Dermis blood vessel endothelial cell (primary cell): ENCODE measurements around the gene PSMD5. TPM values are rescaled to one million over a fixed set of nuclear protein-coding genes. Genes with fewer than 3 reads are reported as not detected.

Source experiments
- DNase-seq: peaks from one replicate; pipeline ENCODE4 v3.0.0; 2010
- total RNA-seq: library from RNA; depleted of rRNA; stranded (reverse); fragments of >200 nt; gene quantifications from 2 replicates; pipeline ENCODE4 v1.2.3, GENCODE V29; 2014

The PSMD5 gene
- total RNA-seq, 1 donor from 2014 or later = 21.8 TPM

- DNase-seq = no peak
Measured at GRCh38 chr9:120801441-120801840, 41.3 kb downstream of the PSMD5 start.

- peak; percentile 94 for DNase-seq
Measured at GRCh38 chr9:120792898-120793765, 49.6 kb downstream of the PSMD5 start, which contains the start of gene FBXW2. FBXW2 (minus strand) TSS chr9:120793416; CDS start chr9:120788258, 5,158 bp downstream.

- DNase-seq = peak; percentile 44
Measured at GRCh38 chr9:120791161-120791560, 51.6 kb downstream of the PSMD5 start.

GRCh38 chr9:120787933-120788332 is 54.8 kb downstream of the PSMD5 start:
- DNase-seq = no peak

GRCh38 chr9:120783602-120784047 is 59.1 kb downstream of the PSMD5 start:
- no peak for DNase-seq

GRCh38 chr9:120781236-120781635 is 61.5 kb downstream of the PSMD5 start:
- DNase-seq = no peak

GRCh38 chr9:120780367-120780766 is 62.4 kb downstream of the PSMD5 start:
- no peak for DNase-seq

- no peak for DNase-seq
Measured at GRCh38 chr9:120779227-120779626, 63.5 kb downstream of the PSMD5 start.

- DNase-seq = no peak
Measured at GRCh38 chr9:120778758-120779157, 64.0 kb downstream of the PSMD5 start.

GRCh38 chr9:120777229-120777628 is 65.5 kb downstream of the PSMD5 start:
- no peak for DNase-seq

- DNase-seq = no peak
Measured at GRCh38 chr9:120776788-120777187, 65.9 kb downstream of the PSMD5 start.

- no peak for DNase-seq
Measured at GRCh38 chr9:120775859-120776258, 66.9 kb downstream of the PSMD5 start.

- no peak for DNase-seq
Measured at GRCh38 chr9:120774719-120775118, 68.0 kb downstream of the PSMD5 start.

- DNase-seq = no peak
Measured at GRCh38 chr9:120773256-120773655, 69.5 kb downstream of the PSMD5 start.

GRCh38 chr9:120770931-120771330 is 71.8 kb downstream of the PSMD5 start:
- peak; percentile 13 for DNase-seq

GRCh38 chr9:120768886-120769285 is 73.8 kb downstream of the PSMD5 start:
- no peak for DNase-seq

GRCh38 chr9:120768247-120768646 is 74.5 kb downstream of the PSMD5 start:
- no peak for DNase-seq

- no peak for DNase-seq
Measured at GRCh38 chr9:120767451-120767850, 75.3 kb downstream of the PSMD5 start.

Other genes with a start within 250 kb of the PSMD5 start
- 8.7 and 9.7 TPM in 2 replicates for gene MEGF9, start 128.5 kb downstream of the PSMD5 start, total RNA-seq
- gene FBXW2, start 49.5 kb downstream of the PSMD5 start, total RNA-seq = 47.5 and 55.7 TPM in 2 replicates
- gene PHF19, start 34.3 kb upstream of the PSMD5 start, total RNA-seq = 20.4 and 81.7 TPM in 2 replicates
- gene TRAF1, start 83.9 kb upstream of the PSMD5 start, total RNA-seq = 1.1 and 4.4 TPM in 2 replicates
- gene C5, start 207.4 kb upstream of the PSMD5 start, total RNA-seq = 2.2 and 2.6 TPM in 2 replicates
- gene CNTRL, start 232.0 kb upstream of the PSMD5 start, total RNA-seq = 15.1 and 22.0 TPM in 2 replicates